CD4-positive, alpha-beta T cell treated with Interleukin-12 subunit alpha and Interleukin-12 subunit beta, for 1 hour (primary cell): ENCODE measurements around the gene TSSK3.

Experiments used
- DNase-seq: peaks from one replicate; pipeline ENCODE4 v3.0.0-alpha.2; 2020

The TSSK3 gene

DNA sequence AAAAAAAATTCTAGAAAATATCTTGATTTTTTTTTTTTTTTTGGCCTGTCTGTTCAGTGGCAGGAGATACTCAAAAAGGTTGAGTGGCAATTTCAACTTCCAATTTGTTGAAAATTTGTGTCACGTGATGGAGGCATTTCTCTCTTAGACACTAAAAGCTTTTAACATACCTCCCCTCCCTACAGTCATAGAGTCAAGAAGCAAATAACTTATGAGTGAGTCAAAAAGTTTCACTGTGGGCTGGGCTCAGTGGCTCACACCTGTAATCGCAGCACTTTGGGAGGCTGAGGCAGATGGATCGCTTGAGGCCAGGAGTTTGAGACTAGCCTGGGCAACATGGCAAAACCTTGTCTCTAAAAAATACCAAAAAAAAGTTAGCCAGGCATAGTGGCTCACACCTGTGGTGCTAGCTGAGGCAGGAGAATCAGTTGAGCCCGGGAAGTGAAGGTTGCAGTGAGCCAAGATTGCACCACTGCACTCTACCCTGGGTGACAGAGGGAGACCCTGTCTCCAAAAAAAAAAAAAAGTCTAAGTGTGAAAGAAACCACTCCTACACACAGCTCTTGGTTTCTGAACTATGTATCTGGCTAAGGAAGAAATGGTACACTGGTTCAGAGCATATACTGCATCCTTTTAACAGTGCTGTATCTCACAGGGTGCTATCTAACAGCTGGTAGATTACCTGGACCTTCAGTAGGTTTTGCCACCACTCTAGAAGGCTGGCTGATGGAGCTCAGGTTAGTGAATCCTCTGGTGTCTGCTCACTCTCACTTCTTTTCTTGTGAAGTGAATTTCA, 43.5 kb downstream of the TSSK3 start:
- no peak for DNase-seq

DNA sequence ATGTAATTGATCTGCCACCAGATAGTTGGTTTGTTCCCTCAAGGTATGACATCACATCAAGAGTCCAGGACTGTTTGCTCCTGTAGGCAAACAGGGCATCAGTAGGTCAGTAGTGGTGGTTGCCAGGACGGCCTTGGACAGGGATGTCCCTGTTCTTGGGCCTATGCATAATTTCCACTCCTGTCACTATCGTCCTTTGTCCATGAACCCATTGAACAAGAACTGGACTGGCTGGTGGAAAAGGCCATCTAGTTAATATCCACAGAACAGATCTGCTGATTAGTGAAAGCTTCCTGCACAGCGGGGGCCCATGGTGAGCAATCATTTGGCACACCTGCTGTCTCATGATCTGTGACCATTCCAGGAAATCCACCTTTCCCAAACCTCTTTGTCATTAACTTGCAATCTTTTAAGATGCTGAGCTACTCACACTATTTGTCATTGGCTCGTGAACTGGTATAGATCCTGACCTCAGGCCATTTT, 44.3 kb downstream of the TSSK3 start:
- no peak for DNase-seq

GRCh38 chr1:32411261-32411660, 48.9 kb downstream of the TSSK3 start:
- no peak for DNase-seq

- peak; percentile 84 for DNase-seq
Measured at GRCh38 chr1:32413507-32414185, 51.3 kb downstream of the TSSK3 start.
